Endothelial cell of umbilical vein (primary cell): Measurements from ENCODE around the gene JAG2.
A peak's percentile ranks its signal among the peaks of the same experiment; 100 is the strongest.

Experiments used
- CTCF ChIP-seq, 2 donors: IDR thresholded peaks; 1 replicate in 1 of 2; 2 replicates in 1 of 2; pipeline ENCODE4 v1.5.1; 2011; ENCODE audit warnings: low read length in 2 of 2, mild to moderate bottlenecking in 2 of 2, moderate library complexity in 2 of 2, control low read depth in 1 of 2, inconsistent platforms in 1 of 2, low read depth in 1 of 2; ENCODE audit not compliant: insufficient read depth in 1 of 2; ENCODE audit errors: extremely low read depth in 1 of 2
- EZH2 ChIP-seq: IDR thresholded peaks from 2 replicates; pipeline ENCODE4 v1.6.1; 2012; ENCODE audit warnings: borderline replicate concordance, low read depth, mild to moderate bottlenecking, moderate library complexity, low read length, inconsistent platforms; ENCODE audit not compliant: severe bottlenecking
- FOS ChIP-seq: IDR thresholded peaks from 2 replicates; pipeline ENCODE4 v1.6.1; 2011; ENCODE audit warnings: mild to moderate bottlenecking, low read length, moderate library complexity, borderline replicate concordance; ENCODE audit not compliant: insufficient read depth
- GATA2 ChIP-seq: IDR thresholded peaks from 2 replicates; pipeline ENCODE4 v1.7.0; 2011; ENCODE audit warnings: low read depth, mild to moderate bottlenecking, moderate library complexity, mixed read lengths, low read length; ENCODE audit not compliant: insufficient read length, insufficient read depth
- JUN ChIP-seq: IDR thresholded peaks from 2 replicates; pipeline ENCODE4 v1.6.1; 2011; ENCODE audit warnings: borderline replicate concordance, low read depth; ENCODE audit not compliant: insufficient read length, insufficient read depth
- MYC ChIP-seq: IDR thresholded peaks from one replicate; pipeline ENCODE4 v1.6.1; 2011; ENCODE audit warnings: mild to moderate bottlenecking, low read depth, low read length
- POLR2A ChIP-seq: IDR thresholded peaks from 2 replicates; pipeline ENCODE4 v1.6.1; 2012; ENCODE audit warnings: low read depth, mild to moderate bottlenecking, control low read depth, low read length
- POLR2AphosphoS5 ChIP-seq: IDR thresholded peaks from 2 replicates; pipeline ENCODE4 v1.6.1; 2012; ENCODE audit warnings: low read depth, mild to moderate bottlenecking, control low read depth, low read length, moderate library complexity; ENCODE audit not compliant: insufficient read depth
- TF ChIP-seq, protein P1 (sequence below): IDR thresholded peaks from 2 replicates; pipeline ENCODE4 v1.6.1; 2011; ENCODE audit not compliant: insufficient read depth, insufficient read length

DNA sequence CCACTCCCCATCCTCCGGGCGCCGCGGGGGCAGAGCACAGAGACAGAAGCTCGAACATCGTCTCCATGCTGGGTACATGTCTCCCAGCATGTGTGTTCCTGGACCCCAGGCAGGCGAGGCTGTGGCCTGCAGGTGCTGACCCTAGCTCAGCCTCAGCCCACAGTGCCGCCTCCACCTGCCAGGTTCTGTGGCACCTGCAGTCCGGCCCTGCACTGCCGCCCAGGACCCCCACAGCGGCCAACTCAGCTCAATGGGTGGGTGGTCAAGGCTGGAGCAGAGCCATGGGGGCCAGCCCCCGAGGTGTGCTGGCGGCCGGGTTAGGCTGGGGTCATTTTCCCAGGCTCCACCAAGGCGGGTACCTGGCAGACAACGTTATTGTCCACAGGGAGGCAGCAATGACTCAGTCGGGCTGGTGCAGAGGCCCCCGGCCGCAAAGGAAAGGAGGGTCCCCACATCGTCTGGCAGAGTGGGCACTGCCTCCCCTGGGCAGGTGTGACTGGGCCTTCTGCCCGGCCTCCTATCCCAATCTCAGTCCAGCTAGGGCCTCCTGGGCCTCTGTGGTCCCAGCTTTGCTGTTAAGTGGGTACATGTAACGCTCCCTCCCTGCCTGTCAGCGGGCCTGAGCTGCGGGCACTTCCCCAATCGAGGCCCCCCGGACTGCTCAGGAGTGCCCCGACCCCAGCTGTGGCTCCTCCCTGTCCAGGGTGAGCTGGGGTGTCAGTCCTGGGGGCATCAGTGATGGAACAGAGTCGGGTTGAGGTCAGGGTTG is 32.8 kb upstream of the JAG2 start:
- peak; percentile 4 to 25 for TF ChIP-seq CTCF (IDR thresholded peaks at IDR 0.05; ENCODE audit: extremely low read depth in 1 of 2, insufficient read depth in 1 of 2, low read depth in 1 of 2, low read length in 2 of 2)
- no peak for TF ChIP-seq POLR2AphosphoS5
- TF ChIP-seq, protein P1, sequence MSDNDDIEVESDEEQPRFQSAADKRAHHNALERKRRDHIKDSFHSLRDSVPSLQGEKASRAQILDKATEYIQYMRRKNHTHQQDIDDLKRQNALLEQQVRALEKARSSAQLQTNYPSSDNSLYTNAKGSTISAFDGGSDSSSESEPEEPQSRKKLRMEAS: no peak
- TF ChIP-seq POLR2A: no peak
- TF ChIP-seq EZH2: no peak
- TF ChIP-seq JUN: no peak
- TF ChIP-seq MYC: no peak
- TF ChIP-seq GATA2: no peak
- TF ChIP-seq FOS: no peak
